Lower leg skin (tissue), 4 donors: ENCODE measurements around the gene SNX9. TPM values are rescaled to one million over a fixed set of nuclear protein-coding genes. Genes with fewer than 3 reads are reported as not detected.

Experiments
- DNase-seq, 2 donors: peaks; one replicate each; pipeline ENCODE4 v3.0.0-alpha.2; 2019; ENCODE audit warnings: low spot score in 2 of 2
- H3K4me3 ChIP-seq: fragments of 200-600 bp; sonication (generic); 2 replicates; pipeline ENCODE4 v1.5.1; 2017; ENCODE audit warnings: mild to moderate bottlenecking, low read depth; ENCODE audit not compliant: poor library complexity, severe bottlenecking
- POLR2A ChIP-seq, 2 donors: fragments of 450-650 bp; IDR thresholded peaks; one replicate each; pipeline ENCODE4 v1.6.1; 2016 to 2017; ENCODE audit warnings: antibody characterized with exemption in 2 of 2, mild to moderate bottlenecking in 1 of 2, moderate library complexity in 1 of 2
- WGBS, 2 donors: methylation state at CpG; one replicate each; pipeline ENCODE4 v1.1.5; 2018; 5-methylcytosine and 5-hydroxymethylcytosine counted together
- intact Hi-C: fragments of 100-400 bp; cut with DNase I; formaldehyde crosslinking; loops from one replicate; pipeline ENCODE4 v1.15.0; 2023; ENCODE audit warnings: low total_unique reads
- total RNA-seq, 4 donors: library from RNA; depleted of rRNA; stranded (reverse); fragments of >200 nt; gene quantifications; one replicate each; pipeline ENCODE4 v1.1.0, GENCODE V29; 2016
- TF ChIP-seq, protein P1 (sequence below), 3 donors: fragments of 450-650 bp; IDR thresholded peaks; one replicate each; pipeline ENCODE4 v1.5.1; 2016; ENCODE audit warnings: antibody characterized with exemption in 3 of 3, mild to moderate bottlenecking in 3 of 3, moderate library complexity in 2 of 3

The SNX9 gene
- total RNA-seq, 4 donors from 2014 or later: 37.4 to 59.5 (median 46.7) TPM

DNA sequence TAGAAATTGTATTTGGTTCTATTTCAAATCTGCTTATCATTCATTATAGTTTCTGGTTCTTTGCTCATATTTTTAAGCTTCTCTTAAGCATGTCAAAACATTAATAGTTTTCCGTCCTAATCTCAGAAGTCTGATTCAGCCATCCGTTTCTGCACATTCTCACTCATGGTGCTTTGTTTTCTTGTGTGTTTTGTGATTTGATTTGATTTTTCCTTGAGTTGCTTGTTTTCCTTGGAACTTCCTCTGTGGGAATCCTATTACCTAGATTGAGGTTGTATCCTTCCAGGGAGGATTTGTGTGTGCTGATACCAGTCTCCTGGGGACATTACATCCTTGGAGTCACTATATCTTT lies 7.9 kb downstream of the SNX9 start:
- WGBS, 2 donors: 91 to 96% methylated on average over 2 of the region's 2 CpGs
- TF ChIP-seq, protein P1, sequence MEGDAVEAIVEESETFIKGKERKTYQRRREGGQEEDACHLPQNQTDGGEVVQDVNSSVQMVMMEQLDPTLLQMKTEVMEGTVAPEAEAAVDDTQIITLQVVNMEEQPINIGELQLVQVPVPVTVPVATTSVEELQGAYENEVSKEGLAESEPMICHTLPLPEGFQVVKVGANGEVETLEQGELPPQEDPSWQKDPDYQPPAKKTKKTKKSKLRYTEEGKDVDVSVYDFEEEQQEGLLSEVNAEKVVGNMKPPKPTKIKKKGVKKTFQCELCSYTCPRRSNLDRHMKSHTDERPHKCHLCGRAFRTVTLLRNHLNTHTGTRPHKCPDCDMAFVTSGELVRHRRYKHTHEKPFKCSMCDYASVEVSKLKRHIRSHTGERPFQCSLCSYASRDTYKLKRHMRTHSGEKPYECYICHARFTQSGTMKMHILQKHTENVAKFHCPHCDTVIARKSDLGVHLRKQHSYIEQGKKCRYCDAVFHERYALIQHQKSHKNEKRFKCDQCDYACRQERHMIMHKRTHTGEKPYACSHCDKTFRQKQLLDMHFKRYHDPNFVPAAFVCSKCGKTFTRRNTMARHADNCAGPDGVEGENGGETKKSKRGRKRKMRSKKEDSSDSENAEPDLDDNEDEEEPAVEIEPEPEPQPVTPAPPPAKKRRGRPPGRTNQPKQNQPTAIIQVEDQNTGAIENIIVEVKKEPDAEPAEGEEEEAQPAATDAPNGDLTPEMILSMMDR (IDR thresholded peaks at IDR 0.05): no peak
- TF ChIP-seq POLR2A (IDR thresholded peaks at IDR 0.05): no peak
- intact Hi-C loops: no loop called here
- H3K4me3 ChIP-seq: no peak overlapping the region
- no peak for DNase-seq

DNA sequence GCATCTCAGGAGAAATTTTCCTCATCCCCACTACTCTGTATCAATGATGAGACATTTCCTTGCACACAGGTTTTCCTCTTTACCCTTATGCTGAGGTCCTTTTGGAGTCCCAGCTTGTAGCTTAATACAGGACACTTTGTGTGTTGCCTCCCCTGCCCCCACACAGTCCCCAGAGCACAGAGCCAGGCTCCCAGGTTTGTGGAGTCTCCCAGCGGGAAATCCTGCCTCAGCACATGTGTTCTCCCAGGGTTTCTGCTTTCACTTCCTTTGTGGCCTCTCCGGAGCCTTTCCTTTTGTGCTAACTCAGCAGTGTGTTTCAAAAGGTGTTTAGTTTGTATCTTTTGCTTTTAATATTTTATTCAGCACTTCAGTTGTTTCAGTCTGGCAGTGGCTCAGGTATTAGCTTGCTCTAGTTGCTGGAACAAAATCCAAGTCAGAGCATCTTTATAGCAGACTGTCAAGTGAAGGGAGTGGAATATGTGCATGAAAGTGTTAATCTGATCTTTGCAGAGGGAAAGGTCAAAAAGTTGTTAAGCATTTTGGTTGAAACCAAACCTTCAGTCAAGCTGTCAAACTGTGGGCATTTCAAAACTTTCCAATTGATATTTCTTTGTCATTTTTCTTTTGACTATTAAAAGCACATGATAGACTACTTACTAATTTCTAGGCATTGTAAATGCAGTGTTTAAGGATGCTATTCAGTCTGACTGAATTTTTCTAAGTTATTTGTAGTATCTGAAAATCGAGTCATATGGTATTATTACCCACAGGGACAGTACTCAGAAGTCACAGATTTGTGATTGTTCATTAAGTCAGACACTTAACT lies 8.6 kb downstream of the SNX9 start:
- TF ChIP-seq, protein P1 (IDR thresholded peaks at IDR 0.05): no peak
- TF ChIP-seq POLR2A (IDR thresholded peaks at IDR 0.05): no peak
- 74 to 78% methylated on average over 3 of the region's 3 CpGs for WGBS, 2 donors
- intact Hi-C loops: no loop called here
- no peak overlapping the region for H3K4me3 ChIP-seq
- DNase-seq: no peak

GRCh38 chr6:157832250-157832967 lies 9.4 kb downstream of the SNX9 start:
- DNase-seq: no peak
- TF ChIP-seq POLR2A (IDR thresholded peaks at IDR 0.05): no peak
- TF ChIP-seq, protein P1 (IDR thresholded peaks at IDR 0.05): no peak
- intact Hi-C loops: no loop called here
- H3K4me3 ChIP-seq: no peak overlapping the region
- 76 to 78% methylated on average over 3 of the region's 3 CpGs for WGBS, 2 donors

DNA sequence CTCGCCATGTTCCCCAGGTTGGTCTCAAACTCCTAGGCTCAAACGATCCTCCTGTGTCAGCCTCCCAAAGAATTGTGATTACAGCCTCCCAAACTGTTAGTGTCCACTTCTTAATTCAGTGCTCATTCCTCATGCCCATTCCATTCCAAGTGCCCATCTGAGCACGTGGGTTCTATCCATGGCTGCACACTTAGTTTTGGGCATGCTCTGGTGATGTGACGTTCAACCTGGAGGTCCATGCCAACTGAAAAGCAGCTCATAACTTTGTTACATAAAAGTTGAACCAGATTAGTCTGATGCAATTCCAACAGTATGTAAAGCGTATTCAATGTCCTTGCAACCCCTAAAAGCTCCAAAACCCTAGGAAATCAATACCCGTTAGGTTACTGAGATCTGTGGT lies 11.5 kb downstream of the SNX9 start:
- WGBS, 2 donors: 82 to 89% methylated on average over 6 of the region's 6 CpGs
- intact Hi-C loops: no loop called here
- no peak for DNase-seq
- TF ChIP-seq, protein P1 (IDR thresholded peaks at IDR 0.05): no peak
- no peak for TF ChIP-seq POLR2A (IDR thresholded peaks at IDR 0.05)
- H3K4me3 ChIP-seq: no peak overlapping the region

- H3K4me3 ChIP-seq: no peak overlapping the region
- WGBS, 2 donors: 58 to 67% methylated on average over 5 of the region's 5 CpGs
- TF ChIP-seq, protein P1 (IDR thresholded peaks at IDR 0.05): no peak
- TF ChIP-seq POLR2A (IDR thresholded peaks at IDR 0.05): no peak
- no peak for DNase-seq
- intact Hi-C loops: no loop called here
These were observed 15.8 kb downstream of the SNX9 start for GRCh38 chr6:157838718-157839430.
